Mammary epithelial cell (primary cell): ENCODE data around the gene CCSER2.

Experiments used
- EZH2 ChIP-seq: IDR thresholded peaks from 2 replicates; pipeline ENCODE4 v1.6.1; 2012; ENCODE audit warnings: low read length, inconsistent platforms, borderline replicate concordance
- TF ChIP-seq, protein P1 (sequence below), 2 donors: IDR thresholded peaks in 1 of 2; conservative IDR thresholded peaks in 1 of 2; 2 replicates each; pipeline ENCODE4 v1.5.1; 2011 to 2012; ENCODE audit warnings: inconsistent platforms in 2 of 2, low read length in 2 of 2, mild to moderate bottlenecking in 2 of 2, control low read depth in 1 of 2, low read depth in 1 of 2; ENCODE audit not compliant: insufficient read depth in 1 of 2; ENCODE audit errors: extremely low read depth in 1 of 2

DNA sequence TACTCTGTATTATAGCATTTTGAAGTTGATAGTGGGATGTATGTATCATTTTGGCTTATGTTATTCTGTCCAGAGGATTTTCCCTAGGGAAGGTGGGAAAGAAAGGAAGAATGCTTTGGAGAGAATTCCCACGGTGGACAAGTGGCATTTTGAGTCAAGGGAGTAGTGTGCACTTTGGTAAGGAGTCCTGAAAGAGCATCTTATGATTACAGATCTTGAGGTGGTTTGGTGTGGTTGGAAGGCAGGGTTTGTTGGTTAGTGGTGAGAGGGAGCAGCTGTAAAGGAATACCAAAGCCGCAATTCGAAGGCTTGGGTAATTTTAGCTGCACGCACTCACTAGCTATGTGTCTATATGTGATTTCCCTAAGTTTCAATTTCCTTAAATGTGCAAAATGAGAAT is 16.1 kb downstream of the CCSER2 start:
- TF ChIP-seq, protein P1, sequence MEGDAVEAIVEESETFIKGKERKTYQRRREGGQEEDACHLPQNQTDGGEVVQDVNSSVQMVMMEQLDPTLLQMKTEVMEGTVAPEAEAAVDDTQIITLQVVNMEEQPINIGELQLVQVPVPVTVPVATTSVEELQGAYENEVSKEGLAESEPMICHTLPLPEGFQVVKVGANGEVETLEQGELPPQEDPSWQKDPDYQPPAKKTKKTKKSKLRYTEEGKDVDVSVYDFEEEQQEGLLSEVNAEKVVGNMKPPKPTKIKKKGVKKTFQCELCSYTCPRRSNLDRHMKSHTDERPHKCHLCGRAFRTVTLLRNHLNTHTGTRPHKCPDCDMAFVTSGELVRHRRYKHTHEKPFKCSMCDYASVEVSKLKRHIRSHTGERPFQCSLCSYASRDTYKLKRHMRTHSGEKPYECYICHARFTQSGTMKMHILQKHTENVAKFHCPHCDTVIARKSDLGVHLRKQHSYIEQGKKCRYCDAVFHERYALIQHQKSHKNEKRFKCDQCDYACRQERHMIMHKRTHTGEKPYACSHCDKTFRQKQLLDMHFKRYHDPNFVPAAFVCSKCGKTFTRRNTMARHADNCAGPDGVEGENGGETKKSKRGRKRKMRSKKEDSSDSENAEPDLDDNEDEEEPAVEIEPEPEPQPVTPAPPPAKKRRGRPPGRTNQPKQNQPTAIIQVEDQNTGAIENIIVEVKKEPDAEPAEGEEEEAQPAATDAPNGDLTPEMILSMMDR (conservative IDR thresholded peaks at IDR 0.05 in 1 of 2, IDR thresholded peaks at IDR 0.05 in 1 of 2; ENCODE audit: extremely low read depth in 1 of 2, insufficient read depth in 1 of 2, low read depth in 1 of 2, low read length in 2 of 2): no peak
- no peak for TF ChIP-seq EZH2
